Fibroblast of villous mesenchyme (primary cell): ENCODE data around the gene FOXL1. TPM values are rescaled to one million over a fixed set of nuclear protein-coding genes. Genes with fewer than 3 reads are reported as not detected.

ENCODE experiments used
- DNase-seq: peaks from one replicate; pipeline ENCODE4 v3.0.0-alpha.2; 2010; ENCODE audit warnings: low read depth
- H3K4me3 ChIP-seq: 2 replicates; pipeline ENCODE4 v1.5.1; 2011; ENCODE audit warnings: low read depth, mild to moderate bottlenecking, low read length
- CTCF ChIP-seq: IDR thresholded peaks from 2 replicates; pipeline ENCODE4 v1.5.1; 2012; ENCODE audit warnings: low read depth, mild to moderate bottlenecking, low read length; ENCODE audit not compliant: insufficient read depth
- total RNA-seq: library from RNA; depleted of rRNA; stranded (reverse); fragments of >200 nt; gene quantifications from 2 replicates; pipeline ENCODE4 v1.2.3, GENCODE V29; 2012

FOXL1 gene
- total RNA-seq, 1 donor: 0.86 TPM

- no peak for DNase-seq
- no peak for TF ChIP-seq CTCF
- H3K4me3 ChIP-seq: no peak overlapping the region
Observed at GRCh38 chr16:86614699-86615098, 36.4 kb downstream of the FOXL1 start.

DNA sequence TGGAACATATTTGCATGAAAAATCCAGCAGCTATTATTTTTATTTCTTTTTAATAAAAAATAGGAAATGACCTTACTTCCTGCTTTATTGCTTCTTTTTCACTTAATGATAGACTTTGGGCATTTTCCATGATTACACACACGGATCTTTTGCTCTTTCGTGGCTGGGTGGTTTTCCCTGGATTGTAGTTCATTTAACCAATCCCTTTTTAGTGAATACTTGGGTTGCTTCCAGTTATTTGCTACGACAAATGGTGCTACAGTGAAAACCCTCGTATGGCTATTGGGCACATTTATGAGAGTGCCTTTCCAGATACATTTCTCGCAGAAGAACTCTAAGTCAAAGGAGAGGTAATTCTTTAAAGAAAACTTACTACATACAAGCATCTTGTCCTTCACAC, 38.6 kb downstream of the FOXL1 start:
- no peak for DNase-seq
- no peak overlapping the region for H3K4me3 ChIP-seq
- TF ChIP-seq CTCF: no peak

DNA sequence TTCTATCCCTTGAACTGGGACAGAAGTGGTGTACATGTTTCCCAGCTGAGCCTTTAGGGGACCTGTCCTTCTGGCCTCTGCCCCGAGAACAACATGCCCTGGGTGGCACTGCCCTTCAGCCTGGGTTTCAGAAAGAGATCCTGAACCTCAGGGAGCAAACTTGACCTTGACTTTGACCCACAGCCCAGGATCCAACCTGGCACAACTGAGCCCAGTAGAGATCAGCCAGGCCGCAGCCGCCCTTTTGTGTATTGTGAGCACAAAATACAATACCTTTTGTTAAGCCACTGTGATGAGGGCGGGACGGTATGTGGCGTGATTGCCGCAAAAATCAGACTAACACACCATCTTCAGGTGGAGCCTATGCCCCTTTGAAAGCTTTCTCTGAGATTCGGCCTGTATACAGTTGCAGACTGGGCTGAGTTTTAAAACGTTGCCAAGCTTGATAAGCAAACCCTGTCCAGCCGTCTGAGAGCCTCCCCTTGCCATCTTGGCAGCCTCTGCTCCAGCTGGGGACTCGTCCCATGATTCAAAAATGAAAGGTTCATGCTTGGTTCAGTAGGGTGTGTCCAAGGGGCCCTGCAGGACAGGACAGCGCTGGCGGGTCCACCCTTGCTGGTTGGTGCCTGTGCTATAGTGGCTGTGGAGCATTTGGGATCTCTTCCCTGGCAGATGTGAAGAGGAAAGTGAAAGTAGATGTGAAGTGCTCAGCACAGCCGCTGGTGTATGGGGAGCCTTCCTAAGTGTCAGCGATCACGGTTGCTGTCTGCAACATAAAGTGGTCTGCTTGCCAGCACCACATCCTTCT, 40.3 kb downstream of the FOXL1 start:
- no peak for TF ChIP-seq CTCF
- peak overlapping the region; percentile 50 for H3K4me3 ChIP-seq
- DNase-seq: peak; percentile 69

GRCh38 chr16:86619239-86619794, 41.0 kb downstream of the FOXL1 start:
- peak overlapping the region; percentile 50 for H3K4me3 ChIP-seq
- TF ChIP-seq CTCF: no peak
- peak; percentile 41 for DNase-seq

DNA sequence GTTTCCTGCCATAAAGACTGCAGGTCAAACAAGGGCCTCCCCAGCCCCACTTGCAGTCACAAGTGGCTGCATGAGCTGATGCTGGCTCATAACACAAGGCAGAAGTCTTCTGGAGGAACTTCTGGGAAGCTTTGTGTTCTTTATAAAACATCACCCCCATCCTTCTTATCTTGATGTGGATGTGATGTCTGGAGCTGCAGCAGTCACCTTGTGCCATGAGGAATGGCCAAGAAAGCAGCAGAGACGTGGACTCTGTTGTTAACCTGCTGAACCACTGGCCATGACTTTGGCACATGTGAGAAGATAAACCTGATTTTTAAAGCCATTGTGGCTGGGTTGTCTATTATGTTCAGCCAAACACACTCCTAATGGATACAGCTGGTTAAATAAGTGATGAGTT, 41.8 kb downstream of the FOXL1 start:
- TF ChIP-seq CTCF: no peak
- DNase-seq: no peak
- H3K4me3 ChIP-seq: no peak overlapping the region

DNA sequence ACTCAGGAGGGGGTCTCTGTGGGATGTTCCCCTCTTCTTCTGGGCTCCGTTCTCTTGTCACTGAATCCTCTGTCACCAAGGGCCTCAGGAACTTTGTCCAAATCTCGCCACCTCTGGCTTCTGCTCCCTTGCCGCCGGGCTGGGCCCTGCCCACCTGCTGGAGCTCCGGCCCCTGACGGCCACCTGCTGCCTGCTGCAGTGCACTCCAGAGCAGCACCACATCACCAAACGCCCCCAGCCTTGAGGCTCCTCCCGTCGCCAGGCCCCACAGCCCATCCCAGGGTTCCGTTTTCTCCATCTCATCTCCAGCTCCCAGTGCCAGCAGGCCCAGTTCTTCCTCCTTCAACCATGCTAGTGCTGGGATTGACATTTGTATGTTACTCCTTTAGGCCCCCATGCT, 43.6 kb downstream of the FOXL1 start:
- no peak overlapping the region for H3K4me3 ChIP-seq
- DNase-seq: no peak
- TF ChIP-seq CTCF: no peak
